Loucy (cell line): Measurements from ENCODE around the gene KCTD11.
A peak's percentile ranks its signal among the peaks of the same experiment; 100 is the strongest.

Experiments used
- H2AFZ ChIP-seq: fragments of 200-600 bp; sonication (generic); 2 replicates; pipeline ENCODE4 v1.6.0; 2016; ENCODE audit warnings: antibody characterized with exemption, mild to moderate bottlenecking, low read length, moderate library complexity
- H3F3A ChIP-seq: fragments of 200-600 bp; 2 replicates; pipeline ENCODE4 v1.6.0; 2016; ENCODE audit warnings: antibody characterized with exemption, low read depth, mild to moderate bottlenecking
- H3K27me3 ChIP-seq: fragments of 200-600 bp; sonication (generic); 2 replicates; pipeline ENCODE4 v1.6.1; 2014; ENCODE audit warnings: low read length, mild to moderate bottlenecking; ENCODE audit not compliant: insufficient read depth, poor library complexity, severe bottlenecking
- H3K36me3 ChIP-seq: fragments of 200-600 bp; sonication (generic); 2 replicates; pipeline ENCODE4 v1.6.1; 2016; ENCODE audit warnings: low read length; ENCODE audit not compliant: insufficient read depth
- H3K4me1 ChIP-seq: fragments of 200-600 bp; sonication (generic); 2 replicates; pipeline ENCODE4 v1.5.1; 2014; ENCODE audit warnings: low read length, mild to moderate bottlenecking; ENCODE audit not compliant: insufficient read depth, poor library complexity, severe bottlenecking
- H3K4me2 ChIP-seq: fragments of 200-600 bp; sonication (generic); 2 replicates; pipeline ENCODE4 v1.6.0; 2014; ENCODE audit warnings: antibody characterized with exemption, low read length, low read depth, mild to moderate bottlenecking; ENCODE audit not compliant: poor library complexity, severe bottlenecking
- H3K4me3 ChIP-seq: fragments of 200-600 bp; sonication (generic); 2 replicates; pipeline ENCODE4 v1.5.1; 2014; ENCODE audit warnings: low read length, mild to moderate bottlenecking, mixed read lengths; ENCODE audit not compliant: poor library complexity, severe bottlenecking
- H3K79me2 ChIP-seq: fragments of 200-600 bp; sonication (generic); 2 replicates; pipeline ENCODE4 v1.6.1; 2014; ENCODE audit warnings: low read length; ENCODE audit not compliant: insufficient read depth
- H3K9ac ChIP-seq: fragments of 200-600 bp; sonication (generic); 2 replicates; pipeline ENCODE4 v1.6.0; 2014; ENCODE audit warnings: mild to moderate bottlenecking, low read depth, low read length, moderate library complexity; ENCODE audit not compliant: poor library complexity, severe bottlenecking
- H3K9me2 ChIP-seq: fragments of 200-600 bp; sonication (generic); replicated peaks from 2 replicates; pipeline ENCODE4 v1.6.1; 2016; ENCODE audit warnings: low read depth, low read length, mixed read lengths
- H3K9me3 ChIP-seq: fragments of 200-600 bp; sonication (generic); 2 replicates; pipeline ENCODE4 v1.6.1; 2014; ENCODE audit warnings: mild to moderate bottlenecking, antibody characterized with exemption, low read length, low read depth; ENCODE audit not compliant: insufficient read depth
- H4K20me1 ChIP-seq: fragments of 200-600 bp; sonication (generic); 2 replicates; pipeline ENCODE4 v1.6.0; 2014; ENCODE audit warnings: antibody characterized with exemption, low read length, mild to moderate bottlenecking; ENCODE audit not compliant: insufficient read depth, poor library complexity, severe bottlenecking
- CTCF ChIP-seq: fragments of 200-600 bp; sonication (generic); conservative IDR thresholded peaks from 2 replicates; pipeline ENCODE4 v1.5.1; 2014; ENCODE audit warnings: mild to moderate bottlenecking, antibody characterized with exemption, low read length
- EZH2phosphoT487 ChIP-seq: fragments of 200-600 bp; IDR thresholded peaks from 2 replicates; pipeline ENCODE4 v1.6.1; 2018; ENCODE audit warnings: antibody characterized with exemption, mild to moderate bottlenecking, moderate library complexity, borderline replicate concordance

The KCTD11 gene

DNA sequence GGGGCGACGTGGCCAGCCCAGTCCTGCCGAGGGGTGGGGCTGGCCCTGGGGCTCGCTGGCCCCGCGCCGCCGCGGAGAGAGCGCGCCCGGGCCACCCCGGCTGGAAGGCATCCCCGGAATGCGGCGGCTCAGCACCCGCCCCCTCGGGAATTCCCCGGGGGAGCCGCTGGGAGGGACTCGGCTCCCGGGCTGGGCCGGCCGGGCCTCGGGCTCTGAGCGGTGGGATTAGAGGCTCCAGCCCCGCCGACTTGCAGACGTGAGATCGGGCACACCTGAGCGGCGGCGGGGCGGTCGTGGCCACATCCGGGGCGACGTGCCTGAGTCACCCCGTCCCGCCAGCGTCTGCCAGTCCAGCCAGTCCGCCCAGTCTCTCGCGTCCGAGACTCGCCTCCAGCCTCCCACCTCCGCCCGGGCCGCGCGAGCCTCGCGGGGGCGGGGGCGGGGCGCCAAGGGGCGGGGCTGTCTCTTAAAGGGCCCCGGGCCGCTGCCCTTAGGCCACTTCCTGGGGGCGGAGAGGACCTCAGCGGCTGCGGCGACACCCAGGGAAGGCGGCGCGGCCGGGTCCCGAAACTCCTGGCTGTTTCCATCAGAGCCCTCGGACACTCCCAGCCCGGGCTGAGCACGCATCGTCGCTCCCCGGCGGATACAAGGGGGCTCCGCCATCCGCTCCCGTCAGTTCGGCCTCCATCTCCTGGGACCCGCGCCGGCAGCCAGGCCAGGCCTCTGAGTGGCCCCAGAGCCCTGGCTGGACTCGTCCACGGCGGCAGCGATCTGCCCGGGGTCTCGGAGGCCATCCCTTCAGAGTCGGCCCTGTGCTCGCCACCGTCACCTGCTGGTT, at the start of gene KCTD11:
KCTD11 (plus strand) TSS at position 498 of the 838 bp plus-strand sequence.
- TF ChIP-seq EZH2phosphoT487 (no peak), CTCF (no peak)

DNA sequence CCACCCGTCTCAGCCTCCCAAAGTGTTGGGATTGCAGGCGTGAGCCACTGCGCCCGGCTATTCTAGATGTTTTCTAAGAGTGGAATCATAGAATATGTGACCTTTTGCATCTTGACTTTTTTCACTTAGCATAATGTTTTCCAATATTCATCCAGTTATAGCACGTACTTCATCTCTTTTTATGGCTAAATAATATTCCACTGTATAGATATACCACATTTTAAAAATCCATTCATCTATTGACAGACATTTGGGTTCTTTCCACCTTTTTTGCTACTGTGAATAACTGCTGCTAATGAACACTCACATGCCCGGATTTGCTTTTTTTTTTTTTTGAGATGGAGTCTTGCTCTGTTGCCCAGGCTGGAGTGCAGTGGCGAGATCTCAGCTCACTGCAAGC, 47.8 kb upstream of the KCTD11 start:
- Histone ChIP-seq H3K9me3 (no peaks in the 10 kb centered on the region), H2AFZ (no peak overlapping the region), H3K27me3 (peaks cover 12% of the 10 kb centered on the region), H3K9ac (no peak overlapping the region), H3K4me1 (peaks cover 2% of the 10 kb centered on the region), H3F3A (peaks cover 13% of the 10 kb centered on the region), H3K4me3 (no peak overlapping the region), H3K4me2 (no peak overlapping the region), H4K20me1 (peaks cover 12% of the 10 kb centered on the region), H3K9me2 (no peaks in the 10 kb centered on the region), H3K36me3 (0 out of 2 replicates have a peak, but pooled peaks cover under 1% of the 10 kb centered on the region), H3K79me2 (peaks cover 18% of the 10 kb centered on the region)
- TF ChIP-seq CTCF, result no peak
- TF ChIP-seq EZH2phosphoT487, result no peak

More for the DNA sequence above, at the start of gene KCTD11:
- no peaks in the 10 kb centered on the region for H3F3A ChIP-seq
- no peak within 1 kb of the TSS for H3K9ac ChIP-seq
- H3K9me3 ChIP-seq, result no peaks in the 10 kb centered on the region
- peaks cover 13% of the 10 kb centered on the region; the same call in 1 of the 2 replicates for H3K36me3 ChIP-seq
- no peak within 1 kb of the TSS for H3K4me2 ChIP-seq
- H3K9me2 ChIP-seq, result no peaks in the 10 kb centered on the region
- no peak within 1 kb of the TSS for H2AFZ ChIP-seq
- H3K79me2 ChIP-seq, result no peaks in the 10 kb centered on the region
- peaks cover 7% of the 10 kb centered on the region for H4K20me1 ChIP-seq
- H3K27me3 ChIP-seq, result no peaks in the 10 kb centered on the region
- H3K4me3 ChIP-seq, result no peak within 1 kb of the TSS
- H3K4me1 ChIP-seq, result no peaks in the 10 kb centered on the region

DNA sequence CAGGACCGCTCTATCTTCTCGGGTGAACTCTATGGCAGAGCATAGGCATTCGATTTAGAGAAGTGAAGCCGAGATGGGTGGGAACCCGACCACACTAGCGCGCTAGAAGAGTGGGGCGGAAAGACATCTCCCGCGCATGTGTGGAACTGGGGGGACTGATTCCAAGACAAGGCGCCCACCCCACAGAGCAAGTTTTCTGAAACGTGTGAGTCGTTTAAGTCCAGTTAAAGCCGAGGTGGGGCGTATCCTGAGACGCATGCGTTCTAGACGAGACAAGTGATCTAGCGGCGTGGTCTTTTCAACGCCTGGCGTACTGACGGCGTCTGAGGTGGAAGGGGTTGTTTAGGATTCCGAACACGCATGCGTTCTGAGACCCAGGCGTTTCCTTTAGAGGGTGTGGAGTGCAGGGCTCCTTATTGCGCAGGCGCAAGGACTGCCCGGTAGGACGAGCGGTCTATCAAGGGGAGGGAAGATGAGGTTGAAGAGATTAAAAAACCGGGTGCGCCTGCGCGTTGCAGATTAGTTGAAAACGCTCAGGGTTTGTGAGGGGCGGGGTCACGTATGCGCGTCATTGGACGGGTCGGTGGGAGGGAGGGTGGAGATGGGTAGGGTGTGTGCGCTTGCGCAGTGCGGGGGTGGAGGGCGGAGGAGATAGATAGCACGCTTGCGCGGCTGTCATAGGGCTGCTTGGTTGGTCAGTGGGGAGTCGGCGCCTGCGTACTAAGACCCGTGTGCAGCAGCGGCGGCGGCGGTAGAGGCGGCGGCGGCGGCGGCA, 44.9 kb upstream of the KCTD11 start, which contains the start of gene EIF5A:
EIF5A (plus strand) TSS at position 718 of the 775 bp plus-strand sequence. CDS start 2,008 bp downstream, outside the sequence.
- Histone ChIP-seq H4K20me1 (peaks cover 40% of the 10 kb centered on the region), H3K4me3 (peak within 1 kb of the TSS; percentile 93), H3K36me3 (peaks cover 27% of the 10 kb centered on the region), H3K4me1 (peaks cover 21% of the 10 kb centered on the region), H3K9me3 (no peaks in the 10 kb centered on the region), H3F3A (peaks cover 13% of the 10 kb centered on the region), H3K9ac (peak within 1 kb of the TSS; percentile 99), H3K9me2 (no peaks in the 10 kb centered on the region), H2AFZ (peak within 1 kb of the TSS; percentile 66), H3K27me3 (peaks cover 12% of the 10 kb centered on the region), H3K79me2 (peaks cover 45% of the 10 kb centered on the region), H3K4me2 (peak within 1 kb of the TSS; percentile 99)
- TF ChIP-seq CTCF (no peak), EZH2phosphoT487 (no peak)
